Lower leg skin (tissue), 4 donors: ENCODE data around the gene PAGE1. TPM values are rescaled to one million over a fixed set of nuclear protein-coding genes. Genes with fewer than 3 reads are reported as not detected.
"Not testable (repeated sequence)": the region's sequence is repeated elsewhere in the genome, so short reads cannot be mapped to it uniquely, and the experiment has no call there.

Experiments
- DNase-seq, 2 donors: peaks; one replicate each; pipeline ENCODE4 v3.0.0-alpha.2; 2019; ENCODE audit warnings: low spot score in 2 of 2
- H3K4me3 ChIP-seq: fragments of 200-600 bp; sonication (generic); 2 replicates; pipeline ENCODE4 v1.5.1; 2017; ENCODE audit warnings: mild to moderate bottlenecking, low read depth; ENCODE audit not compliant: poor library complexity, severe bottlenecking
- CTCF ChIP-seq, 3 donors: fragments of 450-650 bp; IDR thresholded peaks; one replicate each; pipeline ENCODE4 v1.5.1; 2016; ENCODE audit warnings: antibody characterized with exemption in 3 of 3, mild to moderate bottlenecking in 3 of 3, moderate library complexity in 2 of 3
- POLR2A ChIP-seq, 2 donors: fragments of 450-650 bp; IDR thresholded peaks; one replicate each; pipeline ENCODE4 v1.6.1; 2016 to 2017; ENCODE audit warnings: antibody characterized with exemption in 2 of 2, mild to moderate bottlenecking in 1 of 2, moderate library complexity in 1 of 2
- WGBS, 2 donors: methylation state at CpG; one replicate each; pipeline ENCODE4 v1.1.5; 2018; 5-methylcytosine and 5-hydroxymethylcytosine counted together
- intact Hi-C: fragments of 100-400 bp; cut with DNase I; formaldehyde crosslinking; loops from one replicate; pipeline ENCODE4 v1.15.0; 2023; ENCODE audit warnings: low total_unique reads
- total RNA-seq, 4 donors: library from RNA; depleted of rRNA; stranded (reverse); fragments of >200 nt; gene quantifications; one replicate each; pipeline ENCODE4 v1.1.0, GENCODE V29; 2016

PAGE1 gene
- total RNA-seq, result not detected

DNA sequence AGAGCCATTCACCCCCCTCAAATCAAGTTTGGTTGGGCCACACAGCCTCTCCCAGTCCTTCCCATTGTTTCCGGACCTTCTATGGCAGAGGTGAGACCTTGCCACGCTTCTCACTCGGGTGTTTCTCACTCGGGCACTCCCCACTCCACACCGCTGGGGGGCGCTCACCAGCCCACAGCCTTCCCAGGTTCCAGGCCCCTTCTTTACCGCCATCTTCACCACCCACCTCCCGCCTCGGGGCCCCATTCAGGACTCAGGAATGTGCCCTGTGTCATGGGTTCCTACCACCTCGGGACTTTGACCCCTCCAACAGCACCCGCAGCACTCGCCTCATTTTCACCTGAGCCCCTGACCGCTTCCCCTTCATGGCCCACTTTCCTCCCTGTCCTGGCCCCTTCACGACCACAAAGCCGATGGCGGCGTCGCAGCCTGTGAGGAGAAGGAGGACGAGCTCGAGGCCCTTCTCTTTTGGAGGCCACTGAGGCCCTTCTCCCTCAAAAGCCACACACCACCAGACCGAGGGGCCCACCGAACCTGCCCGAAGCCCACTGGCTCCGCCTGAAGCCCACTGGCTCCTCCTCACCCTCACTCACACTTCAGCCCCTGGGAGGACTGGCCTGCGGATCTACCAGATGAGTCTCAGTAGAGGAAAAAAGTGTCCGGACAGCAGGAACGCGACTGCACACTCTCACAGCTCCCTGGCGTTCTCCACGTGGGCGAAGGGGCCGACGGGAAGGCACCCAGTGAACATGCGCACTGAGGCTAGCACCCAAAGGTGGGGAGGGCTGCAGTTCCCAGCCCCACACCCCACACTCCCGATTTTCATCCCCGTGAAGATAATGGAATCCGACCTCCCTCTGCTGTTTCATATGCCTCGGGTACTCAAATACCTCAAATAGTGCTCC lies at the start of gene PAGE1:
PAGE1 (minus strand) TSS at position 709 of the 905 bp plus-strand sequence. CDS start 1,214 bp downstream, outside the sequence.
- intact Hi-C loops, result no loop called here
- 89 to 94% methylated on average over 32 to 38 of the region's 38 CpGs for WGBS, 2 donors
- DNase-seq, result no peak
- TF ChIP-seq POLR2A (IDR thresholded peaks at IDR 0.05), result no peak
- TF ChIP-seq CTCF (IDR thresholded peaks at IDR 0.05), result no peak
- no peak within 1 kb of the TSS for H3K4me3 ChIP-seq

- H3K4me3 ChIP-seq, DNase-seq, intact Hi-C loops: not testable (repeated sequence)
- WGBS, 2 donors, result 100% methylated on average over 1 of the region's 1 CpG
Observed at GRCh38 chrX:49741501-49741900, 45.7 kb upstream of the PAGE1 start.

- intact Hi-C loops, result no loop called here
- TF ChIP-seq CTCF (IDR thresholded peaks at IDR 0.05) (no peak), POLR2A (IDR thresholded peaks at IDR 0.05) (no peak)
- WGBS, 2 donors, result 75 to 86% methylated on average over 2 to 8 of the region's 9 CpGs
- no peak for DNase-seq
- H3K4me3 ChIP-seq, result no peak overlapping the region
Observed at GRCh38 chrX:49727847-49728246, 32.1 kb upstream of the PAGE1 start.

- TF ChIP-seq POLR2A (IDR thresholded peaks at IDR 0.05) (no peak), CTCF (IDR thresholded peaks at IDR 0.05) (no peak)
- WGBS, 2 donors, result 83 to 89% methylated on average over 1 to 4 of the region's 5 CpGs
- intact Hi-C loops, result no loop called here
- no peak overlapping the region for H3K4me3 ChIP-seq
- DNase-seq, result no peak
Observed at GRCh38 chrX:49726966-49727365, 31.2 kb upstream of the PAGE1 start.

- no peak for TF ChIP-seq CTCF (IDR thresholded peaks at IDR 0.05)
- no peak for TF ChIP-seq POLR2A (IDR thresholded peaks at IDR 0.05)
- intact Hi-C loops, result no loop called here
- 77% methylated on average over 2 to 8 of the region's 12 CpGs for WGBS, 2 donors
- no peak for DNase-seq
- H3K4me3 ChIP-seq, result no peak overlapping the region
Observed at GRCh38 chrX:49725923-49726904, 30.4 kb upstream of the PAGE1 start.

DNA sequence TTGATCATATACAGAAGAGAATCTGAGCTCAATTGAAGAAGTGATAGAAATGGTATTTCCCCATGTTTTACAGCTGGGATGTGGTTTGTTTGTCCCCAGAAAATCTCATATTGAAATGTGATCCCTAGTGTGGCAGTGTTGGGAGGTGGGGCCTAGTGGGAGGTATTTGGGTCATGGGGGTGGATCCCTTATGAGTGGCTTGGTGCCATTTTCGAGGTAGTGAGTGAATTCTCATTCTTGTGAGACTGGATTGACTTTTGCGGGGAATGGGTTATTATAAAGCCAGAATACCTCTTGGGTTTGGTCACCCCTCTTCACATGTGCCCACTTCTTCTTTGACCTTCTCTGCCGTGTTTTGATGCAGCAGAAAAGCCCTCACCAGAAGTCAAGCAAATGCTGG lies 29.6 kb upstream of the PAGE1 start:
- 42 to 50% methylated on average over 3 of the region's 3 CpGs for WGBS, 2 donors
- H3K4me3 ChIP-seq, result no peak overlapping the region
- TF ChIP-seq POLR2A (IDR thresholded peaks at IDR 0.05) (no peak), CTCF (IDR thresholded peaks at IDR 0.05) (no peak)
- DNase-seq, result no peak
- intact Hi-C loops, result no loop called here

- DNase-seq, intact Hi-C loops, H3K4me3 ChIP-seq: not testable (repeated sequence)
- 41 to 75% methylated on average over 2 of the region's 2 CpGs for WGBS, 2 donors
Observed at GRCh38 chrX:49720106-49720505, 24.3 kb upstream of the PAGE1 start.
